ENCODE results near the gene FRMPD1.

GRCh38 chr9:37621273-37622121 is 29.3 kb upstream of the FRMPD1 start:
- TF ChIP-seq CTCF (IDR thresholded peaks at IDR 0.05) (no peak), POLR2A (IDR thresholded peaks at IDR 0.05) (no peak)
